ENCODE data around the gene C4BPA.

C4BPA gene

DNA sequence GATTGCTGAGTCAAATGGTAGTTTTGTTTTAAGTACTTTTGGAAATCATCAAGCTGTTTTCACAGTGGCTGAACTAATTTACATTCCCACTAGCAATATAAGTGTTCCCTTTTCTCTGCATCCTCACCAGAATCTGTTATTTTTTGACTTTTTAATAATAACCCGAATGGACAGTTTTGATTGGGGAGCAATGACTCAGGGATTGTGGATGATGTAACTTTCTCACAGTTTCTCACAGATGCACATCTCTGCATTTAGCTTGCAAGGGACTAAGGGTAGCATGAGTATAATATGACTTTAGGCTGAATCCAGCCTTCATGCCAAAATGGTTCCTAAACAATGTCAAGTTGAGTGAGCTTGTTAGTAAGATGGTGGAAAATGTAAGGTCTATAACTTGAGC, 90.2 kb downstream of the C4BPA start:
- DNase-seq, result no peak

Measured in NCI-H510A (cell line).